Left renal pelvis (tissue), 4 donors: ENCODE results near the gene LAMP5. TPM values are rescaled to one million over a fixed set of nuclear protein-coding genes. Genes with fewer than 3 reads are reported as not detected.

Experiments used
- DNase-seq, 4 donors: peaks; one replicate each; pipeline ENCODE4 v3.0.0-alpha.2; 2013; ENCODE audit warnings: low read depth in 4 of 4, low spot score in 3 of 4
- polyA plus RNA-seq, 4 donors: library from polyadenylated mRNA; unstranded; fragments of 120-200 nt; gene quantifications; one replicate each; pipeline ENCODE4 v1.2.1, GENCODE V29; 2013; ENCODE audit not compliant: insufficient read length in 4 of 4

The LAMP5 gene
- polyA plus RNA-seq, 4 donors: 2.1 to 9.1 (median 6.3) TPM

- no peak for DNase-seq
These were observed 64.2 kb downstream of the LAMP5 start for GRCh38 chr20:9578594-9578993.
